NCI-H526 (cell line): ENCODE results near the gene KATNAL2.
"Not testable (repeated sequence)": the region's sequence is repeated elsewhere in the genome, so short reads cannot be mapped to it uniquely, and the experiment has no call there.

Experiments used
- DNase-seq, 2 experiments: peaks; one replicate each; lab custom pipeline; 2025; lab: John Stamatoyannopoulos, UW

The KATNAL2 gene

GRCh38 chr18:46939998-46940571 lies 22.7 kb downstream of the KATNAL2 start:
- no peak for DNase-seq

- DNase-seq: no peak
These were observed 25.2 kb downstream of the KATNAL2 start for GRCh38 chr18:46942646-46943045.

- DNase-seq: peak; percentile 74 to 77
These were observed 29.4 kb downstream of the KATNAL2 start for GRCh38 chr18:46946656-46947282.

GRCh38 chr18:46950064-46950656 lies 32.8 kb downstream of the KATNAL2 start:
- DNase-seq: peak in 1 of 2 experiments; percentile 32

- no peak for DNase-seq
These were observed 35.8 kb downstream of the KATNAL2 start for GRCh38 chr18:46953195-46953594.

- no peak for DNase-seq
These were observed 40.8 kb downstream of the KATNAL2 start for GRCh38 chr18:46958209-46958608.

- not testable (repeated sequence) for DNase-seq
These were observed 46.5 kb downstream of the KATNAL2 start for GRCh38 chr18:46963656-46964578.

GRCh38 chr18:46964579-46965293 lies 47.3 kb downstream of the KATNAL2 start:
- DNase-seq: not testable (repeated sequence)

GRCh38 chr18:46966266-46966665 lies 48.9 kb downstream of the KATNAL2 start:
- DNase-seq: not testable (repeated sequence)

- DNase-seq: not testable (repeated sequence)
These were observed 52.1 kb downstream of the KATNAL2 start for GRCh38 chr18:46969551-46969950.

GRCh38 chr18:47019870-47020269 lies 102.5 kb downstream of the KATNAL2 start:
- not testable (repeated sequence) for DNase-seq

- DNase-seq: not testable (repeated sequence)
These were observed 103.4 kb downstream of the KATNAL2 start for GRCh38 chr18:47020757-47021156.

GRCh38 chr18:47022821-47023220 lies 105.4 kb downstream of the KATNAL2 start:
- DNase-seq: not testable (repeated sequence)

- DNase-seq: not testable (repeated sequence)
These were observed 106.5 kb downstream of the KATNAL2 start for GRCh38 chr18:47023769-47024465.

- not testable (repeated sequence) for DNase-seq
These were observed 108.3 kb downstream of the KATNAL2 start for GRCh38 chr18:47025557-47026174.

GRCh38 chr18:47028738-47029137 lies 111.3 kb downstream of the KATNAL2 start:
- DNase-seq: not testable (repeated sequence)

GRCh38 chr18:47029684-47030353 lies 112.4 kb downstream of the KATNAL2 start:
- DNase-seq: not testable (repeated sequence)

- not testable (repeated sequence) for DNase-seq
These were observed 113.5 kb downstream of the KATNAL2 start for GRCh38 chr18:47030887-47031286.

- DNase-seq: no peak
These were observed 115.5 kb downstream of the KATNAL2 start for GRCh38 chr18:47032945-47033344.

- not testable (repeated sequence) for DNase-seq
These were observed 117.2 kb downstream of the KATNAL2 start for GRCh38 chr18:47034591-47034990.
